Activated effector memory CD4-positive, alpha-beta T cell treated with anti-CD3 and anti-CD28 coated beads, Interleukin-2, amount 50 U/mL, for 16 hours (primary cell): ENCODE data around the gene EPS15.
A peak's percentile ranks its signal among the peaks of the same experiment; 100 is the strongest.
"Not testable (repeated sequence)": the region's sequence is repeated elsewhere in the genome, so short reads cannot be mapped to it uniquely, and the experiment has no call there.

Experiments used
- DNase-seq: peaks from one replicate; pipeline ENCODE4 v3.0.0-alpha.2; 2020

The EPS15 gene

DNA sequence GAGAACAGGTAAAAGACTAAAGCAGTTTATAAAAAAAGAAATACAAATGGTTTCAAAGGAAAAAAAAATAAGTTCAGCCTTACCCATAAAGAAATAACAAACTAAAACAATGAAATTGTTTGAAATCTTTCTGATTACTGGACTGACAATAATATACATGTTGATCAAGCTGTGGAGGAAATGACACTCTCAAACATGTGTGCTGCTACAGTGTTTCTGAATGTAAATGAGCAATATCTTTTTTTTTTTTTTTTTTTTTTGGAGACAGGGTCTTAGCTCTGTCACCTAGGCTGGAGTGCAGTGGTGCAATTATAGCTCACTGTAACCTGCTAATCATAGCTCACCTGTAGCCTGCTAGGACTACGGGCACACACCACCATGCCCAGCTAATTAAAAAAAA lies 6.5 kb downstream of the EPS15 start:
- DNase-seq = no peak

DNA sequence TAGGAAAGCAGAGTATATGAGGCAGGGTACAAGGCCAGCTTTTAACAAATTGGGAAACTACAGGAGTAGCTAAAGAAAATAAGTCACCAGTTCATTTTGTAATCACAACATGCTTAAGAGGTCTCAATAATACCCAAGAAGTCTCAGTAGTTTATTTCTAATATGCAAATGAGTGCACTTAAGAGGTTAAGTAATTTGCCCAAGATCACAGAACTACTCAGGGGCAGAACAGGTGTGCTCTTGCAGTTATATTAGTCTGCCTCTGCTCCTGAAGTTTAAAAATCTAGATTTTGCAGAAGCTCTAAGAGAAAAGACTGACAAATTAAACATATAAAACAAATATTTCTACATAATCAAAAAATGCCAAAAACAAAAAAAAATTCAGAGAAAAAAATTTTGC lies 6.9 kb downstream of the EPS15 start:
- DNase-seq = no peak

DNA sequence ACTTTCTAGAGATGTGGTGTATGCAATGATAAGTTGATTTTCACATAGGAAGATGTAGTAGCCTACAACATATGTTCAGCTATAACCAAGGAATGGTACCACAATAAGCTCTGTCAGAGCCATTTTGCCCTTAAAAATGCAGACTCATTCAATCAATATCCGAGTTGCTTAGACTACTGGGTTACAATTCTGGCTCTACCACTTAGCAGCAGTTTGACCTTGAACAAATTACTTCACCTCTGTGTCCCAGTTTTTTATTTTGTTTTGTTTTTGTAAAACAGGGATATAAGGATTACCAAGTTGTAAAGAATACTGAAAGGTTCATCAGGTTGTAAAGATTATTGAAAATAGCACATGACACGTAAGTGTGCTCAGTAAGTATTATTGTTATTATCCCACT lies 9.3 kb downstream of the EPS15 start:
- DNase-seq = no peak

DNA sequence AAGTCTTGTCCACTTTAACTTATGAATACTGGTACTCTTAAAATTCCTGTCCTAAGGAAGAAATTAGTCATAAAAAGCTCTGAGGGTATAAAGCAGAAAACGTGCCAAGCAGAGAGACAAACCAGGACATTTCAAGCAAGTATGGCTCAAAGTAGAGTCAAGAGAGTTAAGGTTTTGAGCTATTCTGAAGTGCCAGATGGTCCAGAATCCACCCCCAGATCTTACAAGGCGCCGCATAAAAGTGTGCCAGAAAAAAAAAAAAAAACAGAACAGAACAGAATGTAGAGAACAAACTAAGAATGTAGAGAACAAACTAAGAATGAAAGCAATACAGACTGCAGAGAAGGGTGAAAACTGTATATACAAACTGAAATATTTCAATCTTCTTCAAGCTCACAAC lies 12.5 kb downstream of the EPS15 start:
- no peak for DNase-seq

DNA sequence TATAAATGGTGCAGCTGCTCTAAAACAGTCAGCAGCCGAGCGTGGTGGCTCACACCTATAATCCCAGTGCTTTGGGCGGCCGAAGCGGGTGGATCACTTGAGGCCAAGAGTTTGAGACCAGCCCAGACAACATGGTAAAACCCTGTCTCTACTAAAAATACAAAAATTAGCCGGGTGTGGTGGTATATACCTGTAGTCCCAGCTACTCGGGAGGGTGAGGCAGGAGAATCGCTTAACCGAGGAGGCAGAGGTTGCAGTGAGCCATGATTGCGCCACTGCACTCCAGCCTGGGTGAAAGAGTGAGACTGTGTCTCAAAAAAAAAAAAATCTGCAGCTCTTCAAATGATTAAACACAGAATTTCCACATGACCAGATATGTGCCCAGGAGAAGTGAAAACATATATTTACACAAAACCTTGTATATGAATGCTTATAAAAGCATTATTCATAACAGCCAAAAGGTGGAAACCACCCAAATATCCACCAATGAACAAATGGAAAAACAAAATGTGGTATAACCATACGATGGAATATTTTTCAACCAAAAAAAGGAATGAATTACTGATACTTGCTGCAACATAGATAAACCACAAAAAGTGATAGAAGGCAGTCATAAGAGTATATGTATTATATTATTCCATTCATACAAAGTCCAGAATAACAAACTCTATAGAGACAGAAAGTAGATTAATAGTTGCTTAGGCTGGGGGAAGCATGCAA lies 14.1 kb downstream of the EPS15 start:
- DNase-seq = peak; percentile 74

DNA sequence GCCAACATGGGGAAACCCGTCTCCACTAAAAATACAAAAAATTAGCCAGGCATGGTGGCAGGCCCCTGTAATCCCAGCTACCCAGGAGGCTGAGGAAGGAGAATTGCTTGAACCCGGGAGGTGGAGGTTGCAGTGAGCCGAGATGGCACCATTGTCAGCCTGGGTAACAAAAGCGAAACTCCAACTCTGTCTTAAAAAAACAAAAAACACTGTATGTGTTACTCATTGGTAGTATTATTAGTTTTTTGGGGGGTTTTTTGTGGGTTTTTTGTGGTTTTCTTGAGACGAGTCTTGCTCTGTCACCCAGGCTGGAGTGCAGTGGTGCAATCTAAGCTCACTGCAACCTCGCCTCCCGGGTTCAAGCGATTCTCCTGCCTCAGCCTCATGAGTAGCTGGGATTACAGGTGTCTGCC lies 17.8 kb downstream of the EPS15 start:
- peak; percentile 79 for DNase-seq

DNA sequence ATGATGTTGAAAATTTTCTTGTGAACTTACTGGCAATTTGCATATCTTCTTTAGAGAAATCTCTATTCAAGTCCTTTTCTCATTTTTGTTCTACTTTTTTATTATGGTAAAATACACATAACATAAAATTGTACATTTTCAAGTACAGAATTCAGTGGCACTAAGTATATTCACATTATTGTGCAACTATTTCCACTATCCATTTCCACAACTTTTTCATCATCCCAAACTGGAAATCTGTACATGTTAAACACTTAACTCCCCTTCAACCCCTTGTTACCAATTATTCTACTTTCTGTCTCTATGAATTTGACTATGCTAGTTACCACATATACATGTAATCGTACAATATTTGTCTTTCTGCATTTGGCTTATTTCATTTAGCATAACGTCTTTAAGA lies 19.4 kb downstream of the EPS15 start:
- DNase-seq = no peak

DNA sequence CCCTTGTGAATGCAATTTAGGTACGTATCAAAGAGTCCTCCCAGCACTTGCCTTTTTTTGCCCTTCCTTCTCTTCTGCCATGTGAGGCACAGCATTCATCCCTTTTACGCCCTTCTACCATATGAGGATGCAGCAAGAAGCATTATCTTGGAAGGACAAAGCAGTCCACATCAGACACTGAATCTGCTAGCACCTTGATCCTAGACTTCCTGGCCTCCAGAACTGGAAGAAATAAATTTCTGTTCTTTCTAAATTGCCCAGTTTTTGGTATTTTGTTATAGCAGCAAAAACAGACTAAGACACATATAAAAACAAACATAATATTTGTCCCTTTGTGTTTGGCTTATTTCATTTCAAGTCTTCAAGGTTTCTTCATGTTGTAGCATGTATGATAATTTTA lies 20.1 kb downstream of the EPS15 start:
- no peak for DNase-seq

DNA sequence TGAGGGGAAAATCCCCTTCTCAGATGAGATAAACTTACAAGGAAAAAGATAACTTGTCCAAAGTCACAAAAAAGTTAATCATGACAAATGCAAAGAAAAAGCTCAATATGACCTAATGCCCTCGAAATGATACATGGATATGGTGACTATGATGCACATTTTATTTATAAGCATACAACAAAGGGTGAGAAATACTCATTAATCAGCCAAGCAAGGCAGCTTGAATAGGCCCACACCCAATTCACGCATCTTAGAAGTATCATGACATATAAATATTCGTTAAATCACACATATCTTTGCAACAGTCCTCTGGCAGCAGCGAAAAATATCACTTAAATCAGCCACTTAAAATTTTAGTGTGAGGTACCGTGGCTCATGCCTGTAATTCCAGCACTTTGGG lies 21.7 kb downstream of the EPS15 start:
- no peak for DNase-seq

DNA sequence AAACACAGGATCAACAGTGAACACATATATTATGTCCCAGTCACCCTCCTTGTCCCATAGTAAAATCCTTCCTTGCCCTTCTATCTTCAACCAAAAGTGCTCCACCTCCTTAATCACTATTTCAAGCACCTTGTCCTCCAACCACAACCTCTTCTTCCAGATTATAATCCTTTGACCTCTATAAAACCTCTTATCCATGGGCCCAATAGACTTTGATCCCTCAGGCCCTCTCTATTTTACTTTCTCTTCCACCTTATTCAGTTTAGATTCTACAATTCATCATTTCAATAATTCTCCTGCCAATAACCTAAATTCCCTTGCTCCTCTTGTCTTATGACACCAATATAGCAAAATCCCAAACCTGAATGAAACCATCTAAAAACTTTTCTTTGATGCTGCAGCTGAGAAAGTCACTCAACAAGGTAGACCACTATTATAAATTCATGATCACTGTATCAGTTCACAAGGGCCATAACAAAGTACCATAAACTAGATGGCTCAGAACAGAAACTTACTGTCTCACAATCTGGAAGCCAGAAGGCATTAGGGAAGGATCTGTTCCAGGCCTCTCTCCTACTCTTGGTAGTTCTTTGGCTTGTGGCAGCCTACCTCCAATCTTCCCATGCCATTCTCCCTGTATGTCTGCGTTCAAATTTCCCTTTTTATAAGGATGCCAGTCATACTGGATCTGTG lies 24.8 kb downstream of the EPS15 start:
- DNase-seq = no peak

DNA sequence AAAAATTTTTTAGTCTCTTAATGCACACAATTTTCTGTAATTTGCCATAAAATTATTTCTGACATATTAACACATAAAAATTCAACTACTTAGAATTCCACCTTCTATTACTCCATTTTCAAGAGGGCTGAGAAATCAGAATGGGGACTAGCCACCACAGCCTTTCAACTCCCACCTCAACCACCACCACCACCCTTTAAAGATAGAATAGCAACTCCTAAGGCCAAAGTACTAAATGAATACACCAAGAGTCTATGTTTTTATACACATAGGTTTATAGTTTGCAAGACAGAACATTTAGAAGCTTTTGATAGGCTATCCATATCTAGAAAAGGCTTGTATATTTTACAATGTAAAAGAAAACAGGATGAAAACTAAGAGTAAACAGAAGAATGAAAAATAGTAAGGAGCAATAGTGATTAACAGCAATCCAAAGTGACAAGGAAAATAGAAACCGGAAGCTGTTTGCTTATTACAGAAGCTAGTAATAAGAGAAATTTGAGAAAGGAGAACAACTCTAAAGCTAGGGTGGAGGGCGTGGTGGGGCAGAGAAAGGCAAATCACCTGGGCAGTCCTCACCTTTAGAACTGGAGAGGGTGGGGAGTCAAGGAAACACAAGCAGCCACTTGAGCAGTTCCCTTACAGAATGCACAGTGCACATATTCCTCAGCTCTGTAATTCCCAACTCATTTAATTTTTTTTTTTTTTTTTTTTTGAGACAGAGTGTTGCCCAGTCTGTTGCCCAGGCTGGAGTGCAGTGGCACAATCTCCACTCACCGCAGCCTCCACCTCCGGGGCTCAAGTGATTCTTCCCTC lies 27.7 kb downstream of the EPS15 start:
- DNase-seq = no peak

DNA sequence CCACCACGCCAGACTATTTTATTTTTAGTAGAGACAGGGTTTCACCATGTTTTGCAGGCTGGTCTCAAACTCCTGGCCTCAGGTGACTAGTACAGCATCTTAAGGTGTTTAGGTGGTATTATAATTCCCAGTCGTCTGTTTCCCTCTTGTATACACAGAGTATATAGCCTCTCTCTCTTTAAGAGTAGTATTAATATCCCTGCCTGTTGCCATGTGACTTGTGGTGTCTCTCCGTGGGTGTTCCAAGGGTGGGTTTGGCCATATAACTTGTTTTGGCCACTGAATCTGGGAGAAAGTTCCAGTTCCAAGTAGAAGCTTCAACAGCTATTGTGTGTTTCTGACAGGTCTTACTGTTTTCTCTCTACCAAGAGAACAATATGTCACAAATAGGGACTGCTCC lies 29.6 kb downstream of the EPS15 start:
- DNase-seq = no peak

DNA sequence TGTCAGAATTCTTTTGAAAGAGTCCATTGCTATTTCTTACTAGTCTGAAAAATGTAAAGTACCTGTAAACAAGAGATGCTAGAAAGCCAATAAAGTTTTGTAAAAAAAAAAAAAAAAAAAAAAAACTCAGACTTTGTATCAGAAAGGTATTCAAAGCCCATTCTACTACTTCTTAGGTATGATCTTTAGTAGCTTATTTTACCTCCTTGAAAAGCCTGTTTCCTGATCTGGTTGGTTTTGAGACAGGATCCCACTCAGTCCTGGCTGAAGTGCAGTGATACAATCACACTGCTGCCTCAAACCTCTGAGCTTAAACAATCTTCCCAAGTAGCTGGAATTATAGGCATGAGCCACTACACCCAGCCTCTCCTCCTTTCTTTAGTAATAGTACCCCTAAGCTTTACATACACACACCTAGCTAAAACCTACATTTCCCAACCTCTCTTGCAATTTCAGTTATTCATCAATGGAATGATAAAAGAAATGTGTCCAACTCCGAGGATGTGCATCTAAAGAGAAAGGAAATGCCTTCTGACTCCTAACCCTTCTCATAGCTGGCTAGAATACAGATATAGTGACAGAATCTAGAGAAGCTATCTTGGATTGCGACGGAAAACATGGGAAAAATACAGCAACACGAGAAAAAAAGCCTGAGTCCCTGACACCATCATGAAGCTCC lies 30.6 kb downstream of the EPS15 start:
- DNase-seq = no peak

DNA sequence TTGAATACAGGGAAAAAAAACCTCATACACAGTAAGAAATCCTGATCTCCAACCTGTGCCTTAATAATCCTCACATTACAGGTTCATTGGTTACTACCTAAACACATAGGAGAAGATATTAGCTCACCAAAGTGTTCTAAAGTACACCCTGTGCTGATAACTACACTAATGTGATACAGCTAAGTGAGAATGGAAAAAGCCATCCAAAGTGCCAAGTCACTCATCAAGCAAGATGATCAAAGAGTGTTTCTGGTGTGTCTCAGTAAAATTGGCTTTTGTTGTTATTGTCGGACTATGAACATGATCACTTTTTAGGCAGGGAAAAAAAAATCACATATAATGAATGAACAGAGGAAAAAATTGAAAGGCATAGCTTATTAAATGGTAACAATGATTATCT lies 31.4 kb downstream of the EPS15 start:
- no peak for DNase-seq

DNA sequence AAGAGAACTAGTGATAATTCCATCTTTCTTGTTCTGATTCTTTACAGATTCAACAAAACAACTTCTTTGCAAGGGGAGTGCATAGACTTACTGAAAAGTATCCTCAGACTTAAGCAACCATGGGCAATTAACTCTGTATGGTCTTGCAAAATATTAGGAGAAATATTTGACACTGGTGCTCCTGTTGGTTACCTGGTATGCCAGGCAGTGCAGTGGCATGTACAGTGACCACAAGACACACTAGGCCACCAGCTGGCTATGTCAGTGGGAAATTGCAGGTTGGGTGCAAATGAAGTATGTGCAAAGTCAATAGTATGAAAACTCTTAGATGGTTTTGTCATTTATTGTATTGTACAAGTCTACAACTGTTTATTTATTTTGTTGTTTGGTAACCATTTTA lies 34.5 kb downstream of the EPS15 start:
- DNase-seq = no peak

DNA sequence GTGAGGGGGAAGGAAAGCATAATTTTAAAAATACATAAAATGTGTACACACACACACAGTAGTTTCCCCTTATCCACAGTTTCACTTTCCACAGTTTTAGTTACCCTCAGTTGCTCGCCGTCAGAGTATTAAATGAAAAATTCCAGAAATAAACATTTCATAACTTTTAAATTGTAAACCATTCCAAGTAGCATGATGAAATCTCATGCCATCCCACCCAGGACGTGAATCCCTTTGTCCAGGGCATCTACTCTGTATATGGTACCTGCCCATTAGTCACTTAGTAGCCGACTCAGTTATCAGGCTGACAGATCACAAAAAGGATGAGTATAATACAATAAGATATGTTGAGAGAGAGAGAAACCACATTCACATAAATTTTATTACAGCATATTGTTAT lies 36.2 kb downstream of the EPS15 start:
- DNase-seq = no peak

DNA sequence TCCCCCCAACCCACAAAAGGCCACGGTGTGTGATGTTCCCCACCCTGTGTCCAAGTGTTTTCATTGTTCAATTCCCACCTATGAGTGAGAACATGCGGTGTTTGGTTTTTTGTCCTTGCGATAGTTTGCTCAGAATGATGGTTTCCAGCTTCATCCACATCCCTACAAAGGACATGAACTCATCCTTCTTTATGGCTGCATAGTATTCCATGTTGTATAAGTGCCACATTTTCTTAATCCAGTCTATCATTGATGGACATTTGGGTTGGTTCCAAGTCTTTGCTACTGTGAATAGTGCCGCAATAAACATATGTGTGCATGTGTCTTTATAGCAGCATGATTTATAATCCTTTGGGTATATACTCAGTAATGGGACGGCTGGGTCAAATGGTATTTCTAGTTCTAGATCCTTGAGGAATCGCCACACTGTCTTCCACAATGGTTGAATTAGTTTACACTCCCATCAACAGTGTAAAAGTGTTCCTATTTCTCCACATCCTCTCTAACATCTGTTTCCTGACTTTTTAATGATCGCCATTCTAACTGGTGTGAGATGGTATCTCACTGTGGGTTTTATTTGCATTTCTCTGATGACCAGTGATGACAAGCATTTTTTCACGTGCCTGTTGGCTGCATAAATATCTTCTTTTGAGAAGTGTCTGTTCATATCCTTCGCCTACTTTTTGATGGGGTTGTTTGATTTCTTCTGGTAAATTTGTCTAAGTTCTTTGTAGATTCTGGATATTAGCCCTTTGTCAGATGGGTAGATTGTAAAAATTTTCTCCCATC lies 44.0 kb downstream of the EPS15 start:
- DNase-seq = not testable (repeated sequence)

DNA sequence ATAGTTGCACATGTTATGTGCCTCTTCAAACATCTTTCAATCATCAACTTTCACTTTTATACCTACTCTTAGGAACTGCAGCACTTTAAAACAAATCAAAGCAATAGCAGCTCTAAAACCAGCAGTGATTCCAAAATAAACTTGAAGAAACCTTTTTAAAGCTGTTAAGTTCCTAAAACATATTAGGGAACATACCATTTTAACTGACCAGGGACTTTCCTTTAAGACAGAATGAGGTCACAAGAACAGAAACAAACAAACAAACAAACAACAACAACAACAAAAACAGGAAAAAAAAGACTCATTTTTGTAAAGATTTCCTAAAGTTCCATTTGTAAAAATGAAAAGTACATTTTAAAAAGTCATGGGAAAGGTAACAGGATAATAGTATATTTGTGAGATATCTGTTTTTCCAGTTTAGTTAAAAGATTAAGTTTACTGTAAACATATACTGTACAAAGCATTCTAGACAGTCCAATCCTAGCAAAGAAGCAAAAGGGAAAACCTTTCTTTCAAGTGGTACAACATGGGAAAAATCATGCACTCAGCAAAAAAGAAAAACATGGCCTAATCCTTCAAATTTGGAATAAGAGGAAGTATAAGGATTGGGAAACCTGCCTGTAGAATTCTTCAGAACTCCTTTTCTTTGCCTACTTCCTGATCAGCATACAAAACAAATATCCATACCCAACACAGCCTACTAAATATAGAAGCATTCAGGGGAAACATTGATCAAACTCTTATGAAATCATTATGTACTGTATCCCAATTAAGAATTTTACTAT lies 45.5 kb downstream of the EPS15 start:
- DNase-seq = no peak

DNA sequence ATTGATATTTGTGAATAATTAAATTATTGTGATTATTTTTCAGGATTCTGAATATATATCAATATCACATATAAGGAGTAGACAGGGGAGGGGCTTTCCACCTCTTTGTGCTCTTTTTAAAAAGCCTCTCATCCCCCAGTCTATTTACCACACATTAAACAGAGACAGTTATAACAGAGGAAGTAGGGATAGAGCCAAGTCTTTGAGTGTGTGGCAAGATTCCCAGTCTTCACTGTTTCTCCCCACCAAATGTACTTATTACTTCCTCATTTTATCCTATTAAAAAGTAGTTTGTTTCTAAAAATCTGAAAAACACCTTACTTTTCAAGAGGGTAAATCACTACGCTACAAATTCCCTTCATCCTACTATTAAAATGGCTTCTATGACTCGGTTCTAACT lies 46.7 kb downstream of the EPS15 start:
- no peak for DNase-seq

DNA sequence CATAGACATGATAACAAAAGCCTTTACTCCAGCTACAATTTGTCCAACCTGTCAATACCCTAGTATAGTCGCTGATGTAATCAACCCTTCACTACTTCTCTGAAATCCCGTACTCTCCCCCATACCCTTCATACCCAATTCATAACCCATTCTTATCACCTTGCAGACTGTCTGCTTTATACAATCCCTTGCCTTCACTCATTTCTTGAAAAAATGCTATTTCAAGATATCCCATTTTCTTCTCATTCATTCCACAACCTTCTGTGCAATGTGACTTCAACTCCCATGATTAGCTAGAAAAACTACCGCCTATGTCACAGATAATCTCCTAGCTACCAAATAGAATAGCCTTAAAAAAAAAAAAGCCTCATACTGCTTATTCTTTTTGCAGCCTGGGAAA lies 49.5 kb downstream of the EPS15 start:
- no peak for DNase-seq

DNA sequence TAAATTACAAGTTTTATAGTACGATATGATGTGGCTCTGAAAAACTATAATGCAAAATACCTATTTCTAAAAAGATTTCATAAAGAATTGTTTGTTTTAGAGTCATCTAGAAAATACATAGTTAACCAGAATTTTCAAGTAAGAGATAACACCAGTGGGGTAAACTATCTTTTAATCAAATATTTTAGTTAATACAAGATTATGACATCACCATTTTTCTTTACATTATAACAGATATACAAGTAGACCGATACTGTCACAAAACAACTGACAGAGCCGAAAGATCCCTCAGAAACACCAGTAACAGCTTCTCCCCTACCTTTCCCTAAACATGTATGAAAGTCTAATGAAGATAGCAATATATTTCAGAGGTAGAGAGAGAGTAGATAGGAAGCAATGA lies 54.2 kb downstream of the EPS15 start:
- DNase-seq = no peak

DNA sequence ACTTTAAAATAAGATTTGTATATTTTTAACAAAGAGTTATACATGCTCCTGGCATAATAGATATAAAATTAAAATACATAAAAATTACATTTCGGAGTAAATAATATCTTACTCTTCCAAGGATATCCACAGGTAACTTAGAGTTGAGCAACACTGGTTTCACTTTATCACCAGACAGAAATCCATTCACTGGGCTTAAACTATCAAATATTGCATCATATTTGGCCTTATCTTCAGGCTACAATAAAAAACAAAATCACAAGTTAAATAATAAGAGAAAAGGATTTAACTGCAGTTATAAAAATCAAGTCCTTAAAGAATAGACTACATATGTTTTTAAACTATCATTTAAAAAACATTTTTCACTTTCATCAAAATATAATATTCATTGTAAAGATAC lies 55.5 kb downstream of the EPS15 start:
- DNase-seq = no peak
